HG03575 (cell line): ENCODE data around the gene SUGP1.

Source experiments
- ATAC-seq: cut with Tn5 transposase; IDR thresholded peaks from one replicate; pipeline ENCODE4 v1.9.1; 2021; ENCODE audit not compliant: unreplicated experiment, insufficient number of reproducible peaks, low FRiP score; ENCODE audit errors: extremely low read depth

The SUGP1 gene

GRCh38 chr19:19343016-19343362, 22.7 kb upstream of the SUGP1 start:
- no peak for ATAC-seq

GRCh38 chr19:19342086-19343015, 22.0 kb upstream of the SUGP1 start:
- no peak for ATAC-seq

GRCh38 chr19:19341026-19341425, 20.7 kb upstream of the SUGP1 start:
- ATAC-seq, result no peak

GRCh38 chr19:19338082-19338481, 17.8 kb upstream of the SUGP1 start:
- no peak for ATAC-seq

DNA sequence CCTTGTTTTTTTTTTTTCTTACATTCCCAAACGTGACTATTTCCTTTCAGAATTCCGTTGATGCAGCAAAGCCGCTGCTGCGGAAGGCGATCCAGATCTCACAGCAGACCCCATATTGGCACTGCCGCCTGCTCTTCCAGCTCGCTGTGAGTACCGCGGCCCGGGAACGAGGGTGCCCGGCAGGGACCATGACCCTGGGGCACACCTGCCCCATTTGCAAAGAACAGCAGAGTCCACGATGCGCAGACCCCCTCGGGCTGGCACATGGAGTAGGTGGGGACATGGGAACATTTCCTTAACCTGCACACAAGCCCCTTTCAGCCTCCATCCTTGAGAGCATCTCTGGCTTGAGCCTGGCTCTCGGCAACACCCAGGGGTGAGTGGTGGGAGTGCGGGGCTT, 16.8 kb upstream of the SUGP1 start:
- no peak for ATAC-seq

- ATAC-seq, result no peak
These were observed 16.3 kb upstream of the SUGP1 start for GRCh38 chr19:19336597-19336996.

DNA sequence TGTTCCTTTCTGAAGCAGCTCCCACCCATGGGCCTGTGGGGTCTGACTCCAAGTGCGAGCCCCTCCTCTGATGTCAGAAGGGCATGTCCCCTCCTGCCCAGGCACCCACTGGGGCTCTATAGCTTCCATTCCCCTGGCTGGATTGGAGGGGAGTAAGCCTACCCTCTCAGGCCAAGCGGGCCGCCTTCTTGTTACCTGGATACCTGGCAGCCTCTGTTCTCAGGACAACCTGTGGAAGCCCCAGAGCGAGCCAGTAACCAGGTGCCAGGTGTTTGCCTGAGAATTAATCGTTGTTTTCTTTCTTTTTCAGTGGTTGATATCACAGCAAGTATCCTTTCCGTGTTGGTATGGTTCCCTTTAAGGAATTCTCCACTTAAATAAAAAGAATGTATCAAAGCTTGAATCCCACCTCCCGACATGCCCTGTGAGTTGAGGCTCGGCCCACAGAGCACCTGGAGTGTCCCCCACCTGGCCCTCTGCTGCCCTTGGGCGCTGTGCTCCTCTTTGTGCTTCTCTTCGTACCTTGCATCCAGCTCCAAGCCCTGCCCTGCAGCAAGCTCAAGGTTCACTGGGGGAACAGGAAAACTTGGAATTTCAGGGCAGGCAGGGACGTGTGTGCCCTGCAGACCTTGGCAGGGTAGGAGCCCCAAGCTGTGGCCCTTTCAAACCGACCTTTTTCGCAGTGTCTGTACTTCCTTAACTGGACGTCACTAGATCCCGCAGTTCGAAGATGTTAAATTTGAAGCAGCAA, 15.3 kb upstream of the SUGP1 start:
- ATAC-seq, result no peak

DNA sequence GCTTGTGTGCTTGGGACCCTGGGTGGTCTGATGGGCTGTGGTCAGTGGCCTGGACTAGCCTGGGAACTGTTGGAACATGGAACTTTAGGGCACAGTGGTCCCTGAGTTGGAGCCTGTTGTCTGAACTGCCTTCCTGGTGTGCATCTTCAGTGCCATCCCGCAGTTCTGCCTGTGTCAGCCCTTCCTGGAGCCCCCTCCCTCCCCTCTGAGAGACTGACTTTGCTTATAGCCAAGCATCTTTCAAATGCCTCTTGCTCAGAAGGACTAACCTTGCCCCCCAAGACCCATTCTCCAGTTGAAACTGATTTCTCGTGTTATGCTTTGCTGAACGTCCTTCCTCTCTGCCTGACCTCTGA, 14.7 kb upstream of the SUGP1 start:
- ATAC-seq, result no peak

- no peak for ATAC-seq
These were observed 14.0 kb upstream of the SUGP1 start for GRCh38 chr19:19334063-19334988.

DNA sequence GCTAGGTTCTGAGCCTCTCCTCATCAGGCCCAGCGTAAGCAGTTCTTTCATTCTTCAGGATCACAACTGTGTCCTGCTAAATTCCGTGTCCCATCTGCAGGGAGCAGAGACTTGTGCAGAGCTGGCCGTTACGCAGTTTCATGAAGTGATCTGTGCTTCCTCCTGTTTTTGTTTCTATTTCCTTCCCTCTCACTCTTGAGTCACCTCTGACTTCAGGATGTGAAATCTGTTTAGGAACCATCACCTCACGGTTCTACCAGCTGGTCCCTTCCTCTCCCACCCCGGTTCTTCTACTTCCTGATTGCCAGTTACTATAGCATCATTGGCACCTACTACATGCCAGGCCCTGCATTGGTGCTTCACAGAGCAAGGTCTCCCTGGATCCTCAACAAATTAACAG, 8.8 kb upstream of the SUGP1 start:
- ATAC-seq, result no peak

GRCh38 chr19:19327672-19328071, 7.4 kb upstream of the SUGP1 start:
- ATAC-seq, result no peak

DNA sequence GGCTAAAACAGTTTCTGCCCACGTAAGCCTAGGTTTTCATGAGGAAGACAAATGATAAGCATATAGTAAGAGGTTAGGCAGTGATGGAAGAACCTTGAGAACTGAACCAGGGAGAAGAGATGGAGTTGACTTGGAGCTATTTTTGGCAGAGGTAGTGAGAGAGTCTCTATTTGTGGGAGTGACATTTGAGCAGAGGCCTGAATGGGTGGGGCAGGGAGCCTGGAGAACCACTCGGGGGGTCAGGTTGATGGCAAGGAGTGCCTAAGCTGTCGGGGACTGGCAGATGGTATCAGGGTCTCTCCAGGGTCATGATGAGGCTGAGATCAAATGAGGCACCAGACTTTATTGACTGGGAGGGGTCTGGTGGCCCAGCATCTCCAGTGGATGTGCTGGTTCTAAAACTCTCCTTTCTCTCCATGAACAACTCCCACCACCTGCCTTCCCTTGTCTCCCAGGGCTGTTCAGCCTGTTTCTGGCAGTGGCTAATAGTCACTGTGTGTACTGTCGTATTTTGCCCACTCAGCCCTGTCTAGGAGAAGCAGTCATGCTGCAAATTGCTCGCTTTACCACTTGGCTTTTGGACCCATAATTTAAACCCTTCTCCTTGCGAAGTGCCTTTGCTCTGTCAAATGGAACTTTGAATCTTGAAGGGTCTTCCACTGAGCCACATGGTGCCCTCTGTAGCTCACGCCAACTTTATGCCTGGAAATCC, 3.9 kb upstream of the SUGP1 start:
- no peak for ATAC-seq

DNA sequence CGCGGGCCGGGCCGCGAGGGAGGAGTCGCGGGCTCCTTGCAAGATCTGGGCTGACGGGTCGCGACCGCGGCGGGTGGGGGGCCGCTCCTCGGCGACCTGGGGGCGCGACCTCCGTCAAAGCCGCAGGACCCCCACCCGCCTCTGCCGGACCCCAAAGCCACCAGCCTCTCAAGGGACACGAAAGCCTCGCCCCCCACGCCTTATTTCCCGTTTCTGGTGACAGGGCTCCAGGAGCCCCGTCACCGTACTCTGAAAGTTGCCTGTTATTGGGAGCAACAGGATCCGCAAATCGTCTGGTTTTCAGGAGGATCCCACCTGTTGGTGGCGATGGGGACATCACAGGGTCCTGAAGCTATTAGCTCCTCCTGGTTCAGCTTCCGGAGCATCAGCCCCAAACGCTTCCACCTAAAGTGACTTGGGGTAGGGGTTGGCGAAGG, 850 bp upstream of the SUGP1 start:
- no peak for ATAC-seq

DNA sequence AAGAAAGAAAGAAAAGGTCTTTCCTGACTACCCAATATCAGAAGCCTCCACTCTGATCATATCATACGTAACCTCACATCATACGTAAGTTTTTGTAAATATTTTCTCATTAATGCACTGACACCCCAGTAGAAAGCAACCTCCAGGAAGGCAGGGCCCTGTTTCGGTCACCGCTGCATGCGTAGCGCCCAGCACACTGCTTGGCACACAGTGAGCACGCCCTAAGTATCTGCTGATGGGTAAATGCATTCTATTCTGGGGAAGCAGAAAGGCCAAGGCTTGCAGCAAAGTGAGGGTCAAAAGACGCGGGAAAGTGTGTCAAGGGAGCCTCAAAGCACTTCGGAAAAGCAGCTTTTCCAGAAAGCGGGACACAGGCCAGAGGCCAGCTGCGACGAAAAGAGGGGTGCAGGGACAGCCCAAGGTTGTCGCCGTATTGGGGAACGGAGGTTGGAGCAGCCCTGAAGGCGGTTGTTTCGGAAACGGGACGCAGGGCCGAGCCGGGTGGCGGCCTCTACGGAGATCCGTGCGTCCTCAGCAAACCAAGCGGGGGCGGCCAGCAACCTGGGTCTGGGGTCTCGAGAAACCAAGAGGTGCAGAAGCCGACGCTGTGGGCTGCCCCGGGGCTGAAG, 463 bp downstream of the SUGP1 start:
- no peak for ATAC-seq

DNA sequence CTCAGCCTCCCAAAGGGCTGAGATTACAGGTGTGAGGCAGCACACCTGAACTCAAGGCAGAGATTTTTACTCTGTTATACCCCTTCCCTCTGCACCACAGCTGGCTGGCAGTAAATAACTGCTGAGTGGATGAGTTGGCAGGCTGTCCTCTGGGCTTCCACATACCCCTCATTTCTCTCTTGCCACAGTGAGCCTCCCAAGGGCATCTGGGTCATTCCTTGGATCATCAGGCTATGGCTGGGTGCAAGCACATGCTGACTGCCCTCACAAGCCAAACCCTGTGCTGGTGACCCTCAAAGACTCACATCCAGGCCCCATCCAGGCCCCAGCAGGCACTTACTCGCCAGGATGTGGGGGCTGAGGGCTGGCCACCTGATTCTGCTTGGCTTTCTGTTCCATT, 4.2 kb downstream of the SUGP1 start:
- no peak for ATAC-seq

GRCh38 chr19:19315444-19315843, 4.9 kb downstream of the SUGP1 start:
- ATAC-seq, result no peak

DNA sequence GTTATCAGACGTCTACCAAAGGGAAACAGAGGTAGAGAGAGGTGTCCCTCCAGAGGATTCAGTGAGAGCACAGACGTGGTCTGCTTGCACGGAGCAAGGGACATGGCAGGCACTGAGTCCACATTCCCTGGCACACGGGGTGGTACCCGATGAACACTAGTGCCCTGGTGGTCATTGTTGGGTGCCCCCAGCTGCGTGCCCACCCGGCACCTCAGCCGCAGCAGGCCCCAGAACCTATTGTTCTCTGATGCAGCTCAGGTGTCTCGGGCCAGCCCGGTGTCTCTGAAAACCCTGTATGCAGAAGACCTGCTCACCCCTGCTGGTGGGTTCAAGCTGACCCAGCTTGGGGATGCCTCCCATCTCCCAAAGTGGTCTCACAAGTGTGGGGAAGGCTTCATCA, 11.9 kb downstream of the SUGP1 start:
- ATAC-seq, result no peak

DNA sequence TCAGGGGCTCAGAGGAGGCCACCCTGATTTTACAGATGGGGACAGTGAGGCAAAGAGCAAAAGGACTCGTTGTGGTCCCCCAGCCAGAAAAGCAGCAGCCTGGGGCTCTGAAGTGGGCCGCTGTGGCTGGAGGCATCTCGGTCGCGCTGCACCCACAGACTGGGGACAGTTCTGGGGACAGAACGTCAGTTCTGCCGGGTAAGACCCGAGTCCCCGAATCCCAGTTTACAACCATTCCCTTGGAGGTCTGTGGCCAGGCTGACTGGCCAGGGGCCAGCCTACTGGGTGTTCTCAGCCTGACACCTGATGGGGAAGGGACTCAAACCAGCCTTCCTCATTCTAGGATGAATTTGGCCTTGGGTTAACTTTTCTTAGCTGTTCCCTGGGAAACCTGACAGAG, 14.1 kb downstream of the SUGP1 start:
- no peak for ATAC-seq
